GM13977 (cell line): Measurements from ENCODE around the gene LAPTM5.

ENCODE experiments used
- DNase-seq: peaks from one replicate; pipeline ENCODE4 v3.0.0; 2012; ENCODE audit warnings: low spot score
- in situ Hi-C: fragments of 300-500 bp; cut with MboI; formaldehyde crosslinking; loops from one replicate; pipeline ENCODE4 v1.12.0; 2022; ENCODE audit warnings: low sequenced_read_pairs, low pct_unique_long_range_greater_than_20kb, mixed read lengths, inconsistent platforms; ENCODE audit not compliant: unreplicated experiment
- TF ChIP-seq, protein P1 (sequence below): IDR thresholded peaks from 2 replicates; pipeline ENCODE4 v1.5.1; 2012; ENCODE audit warnings: mild to moderate bottlenecking, control low read depth; ENCODE audit not compliant: insufficient read depth; ENCODE audit errors: extremely low read depth, missing control alignments

LAPTM5 gene

DNA sequence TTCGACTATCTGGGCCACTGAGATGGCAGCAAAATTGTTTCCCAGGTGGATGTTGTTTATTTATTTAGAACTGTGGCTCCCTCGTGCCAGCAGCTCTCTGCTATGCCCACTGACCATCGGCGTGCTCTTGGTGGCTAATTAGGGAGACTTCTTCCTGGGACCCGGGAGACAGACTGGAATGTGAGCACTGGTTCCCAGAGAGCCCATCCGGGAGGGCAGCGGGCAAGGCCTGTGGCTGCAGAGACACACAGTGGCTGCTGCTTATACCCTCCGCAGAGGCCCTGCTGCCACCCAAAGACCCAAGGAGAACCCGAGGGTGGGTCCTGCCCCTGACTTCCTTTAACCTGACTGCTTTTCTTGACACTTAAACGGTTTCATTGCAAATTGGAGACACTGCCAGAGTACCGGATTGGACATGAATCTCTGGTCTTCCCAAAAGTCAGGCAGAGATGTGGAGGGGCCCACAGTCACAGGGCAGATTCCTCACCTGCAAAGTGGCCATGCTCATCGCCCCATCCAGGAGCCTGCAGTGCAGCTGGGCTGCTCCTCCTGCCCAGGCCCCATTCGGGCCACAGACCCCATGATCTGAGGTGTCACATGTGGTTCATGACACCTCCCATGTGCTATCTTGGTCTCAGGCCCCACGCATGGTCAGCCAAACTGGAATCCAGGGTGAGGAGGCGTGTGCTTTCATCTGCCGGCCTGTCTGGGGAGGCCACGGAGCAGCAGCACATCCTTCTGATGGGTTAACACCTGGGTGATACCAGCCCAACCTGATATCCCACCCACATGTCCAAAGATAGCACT lies 28.5 kb downstream of the LAPTM5 start:
- TF ChIP-seq, protein P1, sequence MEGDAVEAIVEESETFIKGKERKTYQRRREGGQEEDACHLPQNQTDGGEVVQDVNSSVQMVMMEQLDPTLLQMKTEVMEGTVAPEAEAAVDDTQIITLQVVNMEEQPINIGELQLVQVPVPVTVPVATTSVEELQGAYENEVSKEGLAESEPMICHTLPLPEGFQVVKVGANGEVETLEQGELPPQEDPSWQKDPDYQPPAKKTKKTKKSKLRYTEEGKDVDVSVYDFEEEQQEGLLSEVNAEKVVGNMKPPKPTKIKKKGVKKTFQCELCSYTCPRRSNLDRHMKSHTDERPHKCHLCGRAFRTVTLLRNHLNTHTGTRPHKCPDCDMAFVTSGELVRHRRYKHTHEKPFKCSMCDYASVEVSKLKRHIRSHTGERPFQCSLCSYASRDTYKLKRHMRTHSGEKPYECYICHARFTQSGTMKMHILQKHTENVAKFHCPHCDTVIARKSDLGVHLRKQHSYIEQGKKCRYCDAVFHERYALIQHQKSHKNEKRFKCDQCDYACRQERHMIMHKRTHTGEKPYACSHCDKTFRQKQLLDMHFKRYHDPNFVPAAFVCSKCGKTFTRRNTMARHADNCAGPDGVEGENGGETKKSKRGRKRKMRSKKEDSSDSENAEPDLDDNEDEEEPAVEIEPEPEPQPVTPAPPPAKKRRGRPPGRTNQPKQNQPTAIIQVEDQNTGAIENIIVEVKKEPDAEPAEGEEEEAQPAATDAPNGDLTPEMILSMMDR: no peak
- in situ Hi-C loops: loop anchor here (10.0 kb wide), 1 partner anchor 56 kb away; no protein-coding TSS in a partner anchor

GRCh38 chr1:30728340-30728739 lies 29.2 kb downstream of the LAPTM5 start:
- no peak for DNase-seq
- in situ Hi-C loops: loop anchor here (10.0 kb wide), 1 partner anchor 56 kb away; no protein-coding TSS in a partner anchor
- TF ChIP-seq, protein P1: no peak

More for the DNA sequence above, 28.5 kb downstream of the LAPTM5 start:
- no peak for DNase-seq

DNA sequence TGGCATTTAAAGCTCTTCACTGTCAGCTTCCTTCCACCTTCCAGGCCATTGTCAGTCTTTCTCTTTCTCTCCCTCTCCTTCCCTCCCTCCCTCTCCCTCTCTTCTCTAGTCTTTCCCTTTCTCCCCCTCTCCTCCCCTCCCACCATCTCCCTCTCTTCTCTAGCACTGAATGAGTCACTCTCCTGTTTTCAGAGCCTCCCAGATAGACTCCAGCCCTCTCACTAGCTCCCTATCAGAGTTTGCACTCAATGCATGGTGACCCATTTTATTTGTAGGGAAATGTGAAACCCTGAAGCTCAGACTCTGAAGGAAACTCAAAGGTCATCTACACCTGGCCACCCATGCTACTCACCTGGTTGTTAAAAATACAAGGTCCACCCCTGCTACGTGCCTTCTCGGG lies 29.8 kb downstream of the LAPTM5 start:
- TF ChIP-seq, protein P1: no peak
- in situ Hi-C loops: loop anchor here (10.0 kb wide), 1 partner anchor 57 kb away; no protein-coding TSS in a partner anchor
- no peak for DNase-seq

GRCh38 chr1:30726773-30727684 lies 30.5 kb downstream of the LAPTM5 start:
- TF ChIP-seq, protein P1: no peak
- no peak for DNase-seq
- in situ Hi-C loops: loop anchor here (10.0 kb wide), 1 partner anchor 58 kb away; no protein-coding TSS in a partner anchor

DNA sequence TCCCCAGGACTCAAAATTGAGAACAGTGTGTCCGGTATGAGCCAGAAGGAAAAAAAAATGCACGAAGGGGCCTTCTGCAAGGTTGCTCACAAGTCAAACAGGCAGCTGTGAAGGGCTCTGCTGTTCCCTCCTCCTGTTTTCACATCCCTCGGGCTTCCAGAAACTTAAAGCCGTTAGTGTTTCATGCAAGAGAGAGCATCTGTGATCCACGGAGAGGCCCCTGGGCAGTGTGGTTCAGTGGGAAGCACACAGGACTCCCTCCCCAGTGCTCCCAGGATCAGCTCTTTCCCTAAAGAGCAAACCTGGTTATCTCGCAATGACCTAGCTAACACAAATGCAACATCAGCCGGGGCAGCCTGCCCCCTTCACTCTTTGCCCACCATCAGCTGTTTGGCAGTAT lies 31.3 kb downstream of the LAPTM5 start:
- in situ Hi-C loops: loop anchor here (10.0 kb wide), 1 partner anchor 59 kb away; no protein-coding TSS in a partner anchor
- TF ChIP-seq, protein P1: no peak
- DNase-seq: no peak

- in situ Hi-C loops: loop anchor here (10.0 kb wide), 1 partner anchor 59 kb away; no protein-coding TSS in a partner anchor
Observed at GRCh38 chr1:30725450-30726095, 32.0 kb downstream of the LAPTM5 start.

More at GRCh38 chr1:30725450-30726095, 32.0 kb downstream of the LAPTM5 start:
- DNase-seq: no peak
- TF ChIP-seq, protein P1: no peak
